HepG2 (cell line): Measurements from ENCODE around the gene BST1. TPM values are rescaled to one million over a fixed set of nuclear protein-coding genes. Genes with fewer than 3 reads are reported as not detected.
A peak's percentile ranks its signal among the peaks of the same experiment; 100 is the strongest.

Source experiments
- ARID3A ChIP-seq: IDR thresholded peaks from 2 replicates; pipeline ENCODE4 v1.6.1; 2012; ENCODE audit warnings: low read depth, low read length, improper control_type of control experiment
- BCL6 ChIP-seq: IDR thresholded peaks from 2 replicates; pipeline ENCODE4 v1.6.1; 2016; ENCODE audit warnings: missing genetic modification reagents, missing compliant biosample characterization
- CREBL2 ChIP-seq: sonication (generic); formaldehyde crosslinking; IDR thresholded peaks from 2 replicates; pipeline ENCODE4 v1.8.1; 2023; ENCODE audit warnings: missing genetic modification reagents, mild to moderate bottlenecking, borderline replicate concordance
- NFRKB ChIP-seq: fragments of 450-650 bp; IDR thresholded peaks from 2 replicates; pipeline ENCODE4 v1.6.1; 2017
- POLR2AphosphoS2 ChIP-seq: IDR thresholded peaks from 2 replicates; pipeline ENCODE4 v1.6.1; 2011; ENCODE audit warnings: low read depth, low read length, improper control_type of control experiment
- PRDM15 ChIP-seq: sonication (generic); formaldehyde crosslinking; IDR thresholded peaks from 2 replicates; pipeline ENCODE4 v1.4.0; 2020; ENCODE audit warnings: missing genetic modification reagents
- RELA ChIP-seq: sonication (generic); formaldehyde crosslinking; IDR thresholded peaks from 2 replicates; pipeline ENCODE4 v1.4.0; 2020; ENCODE audit warnings: missing genetic modification reagents
- REPIN1 ChIP-seq: sonication (generic); formaldehyde crosslinking; IDR thresholded peaks from 2 replicates; pipeline ENCODE4 v1.8.0; 2022; ENCODE audit warnings: missing genetic modification reagents, low read depth, mild to moderate bottlenecking, borderline replicate concordance
- TFDP1 ChIP-seq: IDR thresholded peaks from 2 replicates; pipeline ENCODE4 v1.6.1; 2016; ENCODE audit warnings: missing compliant biosample characterization, missing genetic modification reagents, borderline replicate concordance
- YY1 ChIP-seq: IDR thresholded peaks from 2 replicates; pipeline ENCODE4 v1.6.1; 2011; ENCODE audit warnings: low read length, low read depth, moderate library complexity, mild to moderate bottlenecking; ENCODE audit not compliant: insufficient read depth, insufficient replicate concordance
- ZBTB40 ChIP-seq, 2 experiments: fragments of 450-650 bp in 1 of 2; sonication (generic) in 1 of 2; formaldehyde crosslinking in 1 of 2; IDR thresholded peaks; 2 replicates each; pipeline versions ENCODE4 v1.6.1 to v1.8.0; 2016 to 2022; ENCODE audit warnings: antibody characterized with exemption in 1 of 2, mild to moderate bottlenecking in 1 of 2, missing genetic modification reagents in 1 of 2
- ZNF644 ChIP-seq: IDR thresholded peaks from 2 replicates; pipeline ENCODE4 v1.6.1; 2016; ENCODE audit warnings: low read depth
- polyA plus RNA-seq, 8 experiments: library from polyadenylated mRNA; depleted of rRNA in 3 of 8; stranded (reverse) in 7 of 8; unstranded in 1 of 8; fragments of >200 nt; fragmentation: Illumina TruSeq in 4 of 8; extraction: Trizol in 4 of 8; gene quantifications; 2 replicates each; pipeline versions ENCODE4 v1.2.1 to v1.2.3, GENCODE V29; 2011 to 2016; ENCODE audit warnings: low read depth in 4 of 8, missing spikeins in 1 of 8, mixed read lengths in 1 of 8; ENCODE audit not compliant: insufficient read depth in 1 of 8
- total RNA-seq, 5 experiments: library from RNA; depleted of rRNA; stranded (reverse); fragments of >200 nt; fragmentation: Illumina TruSeq; extraction: Trizol; gene quantifications; 2 replicates each; pipeline ENCODE4 v1.2.3, GENCODE V29; 2016; ENCODE audit warnings: low read depth in 1 of 5

The BST1 gene
- total and polyA plus RNA-seq, 2 of the 13 experiments (the other 11 are each of a cell fraction or from before 2014, with no cell fraction given) = 0.09 to 0.49 TPM

- no peak for TF ChIP-seq ZBTB40 (IDR thresholded peaks at IDR 0.05)
- TF ChIP-seq ZBTB40 (CRISPR knock-in tag; IDR thresholded peaks at IDR 0.05) = no peak
- TF ChIP-seq CREBL2 (CRISPR knock-in tag) = no peak
- TF ChIP-seq ARID3A = no peak
- no peak for TF ChIP-seq REPIN1 (CRISPR knock-in tag)
- peak; percentile 79 for TF ChIP-seq YY1
- TF ChIP-seq TFDP1 = peak; percentile 56; the same call in 1 of the 2 replicates
- no peak for TF ChIP-seq POLR2AphosphoS2
- TF ChIP-seq NFRKB = no peak
- no peak; the same call in 1 of the 2 replicates for TF ChIP-seq PRDM15 (CRISPR knock-in tag)
- peak; percentile 5; the same call in 1 of the 2 replicates for TF ChIP-seq BCL6
- no peak for TF ChIP-seq ZNF644 (CRISPR knock-in tag)
- TF ChIP-seq RELA (CRISPR knock-in tag) = no peak
Observed at GRCh38 chr4:15655223-15656037, 47.4 kb upstream of the BST1 start, which contains the start of gene FBXL5 (continued).
